Muscle of back (tissue), 11 donors: ENCODE data around the gene EMILIN1. TPM values are rescaled to one million over a fixed set of nuclear protein-coding genes. Genes with fewer than 3 reads are reported as not detected.
"Not testable (repeated sequence)": the region's sequence is repeated elsewhere in the genome, so short reads cannot be mapped to it uniquely, and the experiment has no call there.

Experiments
- DNase-seq, 3 donors: peaks; one replicate each; pipeline versions ENCODE4 v3.0.0 to v3.0.0-alpha.2; 2013
- polyA plus RNA-seq, 10 donors: library from polyadenylated mRNA; unstranded; fragments of 120-200 nt; gene quantifications; one replicate each; pipeline ENCODE4 v1.2.1, GENCODE V29; 2013; ENCODE audit not compliant: insufficient read length in 10 of 10

The EMILIN1 gene
- polyA plus RNA-seq, 10 donors, result 45.1 to 143 (median 65.3) TPM

DNA sequence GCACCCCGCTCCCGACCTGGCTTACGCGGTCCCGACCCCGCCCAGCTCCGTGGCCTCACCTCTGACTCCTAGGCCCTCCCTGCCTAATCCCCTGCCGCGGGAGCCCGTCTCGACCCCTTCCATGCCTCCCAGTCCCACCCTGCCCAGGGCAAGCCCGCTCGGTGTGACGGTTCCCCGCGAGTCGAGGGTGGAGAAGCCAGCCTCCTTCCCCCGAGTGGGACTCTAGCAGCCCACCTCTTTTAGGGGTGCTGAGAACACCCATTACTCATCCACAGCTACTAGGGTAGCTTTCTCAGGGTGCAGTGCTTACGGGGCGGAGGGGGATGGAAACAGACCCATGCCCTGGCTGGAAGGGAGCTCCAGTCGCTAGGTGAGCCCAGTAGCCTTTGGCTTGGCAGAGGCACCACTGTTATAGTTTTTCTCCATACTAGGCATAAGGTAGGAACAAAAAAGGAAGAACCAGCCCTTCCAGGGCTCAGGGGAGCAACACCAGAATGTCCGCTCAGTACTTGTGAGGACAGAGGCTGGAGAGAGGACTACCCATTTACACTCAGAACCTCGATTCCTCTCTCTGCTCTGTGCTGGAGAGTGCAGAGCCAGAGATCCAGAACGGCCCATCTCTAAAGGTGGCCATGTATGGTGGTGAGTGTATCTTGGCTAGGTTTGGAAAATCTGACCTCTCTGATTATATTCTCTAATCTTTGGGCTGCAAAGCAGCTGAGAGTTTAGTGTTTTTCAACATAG is 26.3 kb upstream of the EMILIN1 start:
- no peak for DNase-seq

DNA sequence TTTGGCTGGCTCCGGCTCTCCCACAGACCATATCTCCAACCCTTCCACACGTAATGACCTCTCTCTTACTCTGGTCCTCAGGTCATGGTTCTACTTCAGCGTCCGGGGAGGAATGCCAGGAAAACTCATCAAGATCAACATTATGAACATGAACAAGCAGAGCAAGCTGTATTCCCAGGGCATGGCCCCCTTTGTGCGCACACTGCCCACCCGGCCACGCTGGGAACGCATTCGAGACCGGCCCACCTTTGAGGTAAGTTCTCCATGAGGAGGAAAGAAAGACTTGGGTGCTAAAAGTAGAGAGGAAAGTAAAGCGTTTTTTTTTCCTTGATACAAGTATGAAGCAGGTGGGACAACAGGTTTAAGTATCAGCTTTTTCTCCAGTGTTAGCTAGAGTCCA is 25.1 kb upstream of the EMILIN1 start:
- no peak for DNase-seq

DNA sequence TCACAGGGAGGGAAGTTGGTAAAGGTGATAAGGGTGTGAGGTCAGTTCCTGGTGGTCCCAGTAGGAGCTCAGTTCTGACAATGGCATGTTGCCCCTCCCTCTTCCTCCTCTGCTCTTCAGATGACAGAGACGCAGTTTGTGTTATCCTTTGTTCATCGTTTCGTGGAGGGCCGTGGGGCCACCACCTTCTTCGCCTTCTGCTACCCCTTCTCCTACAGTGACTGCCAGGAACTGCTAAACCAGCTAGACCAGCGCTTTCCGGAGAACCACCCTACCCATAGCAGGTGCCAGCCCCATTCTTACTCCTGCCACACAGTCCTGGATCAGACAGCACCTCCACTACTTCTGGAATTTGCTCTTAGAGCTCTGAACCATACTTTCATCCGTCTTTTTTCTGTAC is 24.6 kb upstream of the EMILIN1 start:
- DNase-seq, result no peak

DNA sequence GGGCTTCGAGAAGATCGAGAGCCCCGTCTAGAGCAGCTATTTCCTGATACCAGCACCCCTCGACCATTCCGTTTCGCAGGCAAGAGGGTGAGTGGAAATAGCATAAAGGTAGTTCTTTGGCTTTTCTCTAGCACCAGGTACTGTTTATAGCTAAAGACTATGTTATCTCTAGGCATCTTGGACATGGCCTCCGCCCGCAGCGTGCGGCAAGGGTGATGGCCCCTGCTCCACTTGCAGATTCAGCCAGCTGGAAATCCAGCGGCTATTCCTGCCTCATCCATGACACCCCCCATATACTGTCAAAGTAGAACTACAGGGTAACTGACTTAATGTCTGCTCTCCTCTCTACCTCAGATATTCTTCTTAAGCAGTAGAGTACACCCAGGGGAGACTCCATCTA is 23.7 kb upstream of the EMILIN1 start:
- no peak for DNase-seq

DNA sequence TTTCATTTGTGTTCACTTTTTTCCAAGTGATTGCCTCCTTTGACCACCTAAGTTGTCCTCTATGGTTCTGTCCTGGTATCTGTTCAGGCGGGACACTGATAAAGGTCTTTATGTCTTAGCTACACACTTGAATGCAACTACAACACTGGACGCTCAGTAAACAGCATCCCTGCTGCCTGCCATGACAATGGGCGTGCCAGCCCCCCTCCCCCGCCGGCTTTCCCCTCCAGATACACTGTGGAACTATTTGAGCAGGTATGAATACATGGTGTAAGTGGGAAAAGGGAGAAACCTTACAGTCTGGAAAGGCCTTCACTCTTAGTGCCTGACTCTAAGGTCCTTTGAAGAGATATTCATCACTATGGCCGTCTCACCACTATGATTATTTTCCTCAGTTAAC is 21.2 kb upstream of the EMILIN1 start:
- DNase-seq, result no peak

DNA sequence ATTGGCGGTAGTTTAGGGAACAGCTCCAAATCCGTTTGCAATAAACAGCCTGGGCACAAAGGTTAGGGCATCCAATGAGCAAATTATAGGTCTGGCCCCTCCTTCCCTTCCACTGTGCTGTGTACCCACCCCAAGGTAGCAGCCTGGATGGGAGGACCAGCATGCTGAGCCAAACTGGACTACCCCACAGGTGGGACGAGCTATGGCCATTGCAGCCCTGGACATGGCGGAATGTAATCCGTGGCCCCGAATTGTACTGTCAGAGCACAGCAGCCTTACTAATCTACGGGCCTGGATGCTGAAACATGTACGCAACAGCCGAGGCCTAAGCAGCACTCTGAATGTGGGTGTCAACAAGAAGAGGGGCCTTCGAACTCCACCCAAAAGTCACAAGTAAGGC is 20.2 kb upstream of the EMILIN1 start:
- DNase-seq, result no peak

DNA sequence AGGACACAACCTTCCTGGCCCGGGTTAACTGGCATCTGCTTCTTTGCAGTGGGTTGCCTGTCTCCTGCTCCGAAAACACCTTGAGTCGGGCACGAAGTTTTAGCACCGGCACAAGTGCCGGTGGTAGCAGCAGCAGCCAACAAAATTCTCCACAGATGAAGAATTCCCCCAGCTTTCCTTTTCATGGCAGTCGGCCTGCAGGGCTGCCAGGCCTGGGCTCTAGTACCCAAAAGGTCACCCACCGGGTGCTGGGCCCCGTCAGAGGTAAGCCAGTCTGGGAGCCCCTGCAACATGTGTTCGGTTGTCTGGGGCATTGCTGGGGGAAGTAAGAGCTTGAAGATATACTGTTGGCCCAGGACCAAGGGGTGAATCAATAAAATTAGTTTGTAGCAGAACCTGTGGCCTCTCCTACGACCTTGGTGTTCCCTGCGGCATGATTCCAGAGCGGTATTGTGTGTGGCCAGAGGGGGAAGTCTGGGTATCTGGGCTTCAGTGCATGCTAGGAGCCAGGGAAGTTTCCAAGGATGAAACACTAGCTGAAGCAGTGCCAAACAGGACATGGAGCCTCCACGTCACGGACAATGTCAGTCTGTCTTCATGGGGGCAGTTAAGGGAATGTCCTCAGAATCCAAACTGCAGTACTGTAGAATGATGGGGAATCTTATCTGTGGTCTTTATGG is 19.1 kb upstream of the EMILIN1 start:
- no peak for DNase-seq

DNA sequence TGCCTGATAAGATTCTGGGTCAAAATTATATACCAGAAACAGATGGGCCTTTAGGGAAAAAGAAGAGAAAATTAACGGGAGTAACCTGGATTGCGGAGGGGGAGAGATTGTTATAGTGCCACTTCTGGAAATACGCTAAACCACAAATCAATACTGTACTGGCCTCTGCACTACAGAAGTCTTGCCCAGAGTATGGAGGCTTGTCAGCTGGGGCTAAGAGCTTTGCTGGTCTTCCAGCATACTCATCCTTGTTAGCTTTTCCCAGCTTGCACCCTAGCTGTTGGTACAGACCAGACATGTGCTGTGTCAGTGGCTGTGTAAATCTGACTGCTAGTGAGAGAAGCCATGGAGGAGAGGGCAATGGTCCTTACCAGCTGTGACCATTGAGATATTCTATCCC is 18.1 kb upstream of the EMILIN1 start:
- no peak for DNase-seq

DNA sequence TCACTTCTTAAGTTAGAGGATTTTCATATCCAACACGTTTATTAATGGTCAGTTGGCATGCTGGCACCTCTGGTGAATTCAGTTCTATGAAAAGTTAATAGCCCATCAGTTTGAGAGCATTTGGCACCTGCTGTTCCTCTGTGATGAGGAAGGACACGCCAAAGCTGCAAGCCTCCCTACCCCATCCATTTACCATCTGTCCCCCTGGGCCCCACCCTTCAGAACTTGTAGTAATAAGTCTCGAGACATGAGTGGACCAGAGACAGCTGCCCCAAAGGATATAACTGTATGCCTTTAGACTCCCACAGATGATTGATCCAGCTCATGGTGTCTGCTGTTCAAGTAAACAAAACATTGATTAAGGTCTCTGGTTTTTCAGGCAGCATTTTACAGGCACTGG is 13.3 kb upstream of the EMILIN1 start:
- no peak for DNase-seq

DNA sequence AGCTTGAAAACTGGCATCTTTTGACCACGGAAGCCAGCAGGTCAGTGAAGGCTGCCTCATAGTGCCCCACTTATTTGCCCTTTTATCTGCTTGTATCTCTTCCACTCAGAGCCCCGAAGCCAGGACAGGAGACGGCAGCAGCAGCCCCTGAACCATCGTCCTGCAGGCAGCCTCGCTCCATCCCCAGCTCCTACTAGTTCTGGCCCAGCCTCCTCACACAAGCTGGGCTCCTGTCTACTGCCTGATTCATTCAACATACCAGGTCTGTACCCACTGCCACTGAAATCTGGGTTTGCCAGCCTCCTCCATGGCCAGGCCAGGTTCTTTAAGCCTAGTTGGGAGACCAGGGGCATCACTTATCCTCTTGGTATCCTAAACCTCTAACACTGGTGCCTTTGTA is 11.0 kb upstream of the EMILIN1 start:
- no peak for DNase-seq

DNA sequence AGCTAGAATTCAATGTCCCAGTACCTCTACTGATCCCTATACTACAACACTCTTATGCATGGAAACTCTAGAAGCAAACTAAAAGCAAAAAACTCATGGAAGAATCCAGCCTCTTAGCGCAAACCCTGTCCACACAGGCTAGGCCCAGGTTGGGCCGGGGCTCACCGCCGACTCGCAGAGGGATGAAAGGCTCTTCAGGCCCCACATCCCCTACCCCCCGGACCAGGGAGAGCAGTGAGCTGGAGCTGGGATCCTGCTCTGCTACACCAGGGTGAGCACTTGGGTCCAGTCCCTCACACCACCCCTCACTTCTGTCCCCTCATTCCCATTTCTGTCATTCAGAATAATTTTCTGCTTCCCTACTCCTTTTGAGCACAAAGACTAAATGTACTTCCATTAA is 9.0 kb upstream of the EMILIN1 start:
- no peak for DNase-seq

DNA sequence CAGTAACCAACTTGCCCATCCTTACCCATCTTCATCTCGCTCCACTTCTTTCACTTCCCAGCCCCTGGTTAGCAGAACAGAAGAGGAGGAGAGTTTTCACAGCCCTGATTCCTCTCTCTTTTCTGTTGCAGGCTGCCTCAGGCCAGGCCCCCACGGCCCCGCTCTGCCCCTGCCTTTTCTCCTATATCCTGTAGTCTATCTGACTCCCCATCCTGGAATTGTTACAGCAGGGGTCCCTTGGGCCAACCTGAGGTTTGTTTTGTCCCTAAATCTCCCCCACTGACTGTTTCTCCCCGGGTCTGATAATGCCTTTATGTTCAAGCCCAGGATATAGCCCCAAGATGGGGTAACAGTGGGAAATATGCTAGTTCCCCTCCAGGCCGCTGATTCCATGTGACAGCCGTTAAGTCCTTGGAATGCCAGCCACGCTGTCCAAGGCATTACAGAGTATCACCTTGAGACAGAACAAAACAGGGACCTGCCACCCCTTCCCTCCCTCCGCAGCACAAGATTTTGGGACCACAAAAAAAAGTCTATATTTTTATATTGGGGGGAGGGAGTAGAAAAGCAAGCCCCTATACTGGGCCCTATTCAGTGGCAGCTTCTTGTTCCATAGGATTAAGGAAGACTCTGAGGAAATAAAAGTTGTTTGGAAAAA is 8.3 kb upstream of the EMILIN1 start:
- no peak for DNase-seq

DNA sequence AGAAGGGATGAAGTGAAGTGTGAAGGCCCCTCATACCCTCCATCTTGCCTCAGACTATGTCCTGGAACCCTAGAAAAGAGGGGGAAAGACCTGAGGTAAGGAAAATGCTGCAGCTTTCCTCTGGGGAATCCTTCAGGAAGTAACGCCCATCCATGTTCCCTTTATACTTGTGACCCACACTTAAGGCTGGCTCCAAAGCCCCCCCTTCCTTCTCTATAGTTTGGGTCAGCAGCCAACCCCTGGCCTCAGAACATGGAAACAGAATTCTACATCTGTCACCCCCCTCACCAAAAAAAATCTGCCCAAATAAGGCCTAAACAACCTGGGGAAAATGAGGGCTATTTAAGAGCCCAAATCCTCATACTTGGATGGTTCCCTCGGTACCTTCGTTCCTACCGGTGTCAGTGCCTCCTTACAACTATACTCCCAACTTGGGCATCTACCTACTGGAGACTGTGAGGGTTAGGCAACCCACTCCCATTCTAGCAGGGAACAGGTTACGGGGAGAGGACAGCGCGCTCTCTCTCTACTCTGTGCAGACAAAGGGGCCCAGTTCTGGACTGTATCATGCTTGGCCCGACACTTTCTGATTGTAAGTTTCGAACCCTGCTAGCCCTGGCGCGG is 7.7 kb upstream of the EMILIN1 start:
- DNase-seq, result no peak

DNA sequence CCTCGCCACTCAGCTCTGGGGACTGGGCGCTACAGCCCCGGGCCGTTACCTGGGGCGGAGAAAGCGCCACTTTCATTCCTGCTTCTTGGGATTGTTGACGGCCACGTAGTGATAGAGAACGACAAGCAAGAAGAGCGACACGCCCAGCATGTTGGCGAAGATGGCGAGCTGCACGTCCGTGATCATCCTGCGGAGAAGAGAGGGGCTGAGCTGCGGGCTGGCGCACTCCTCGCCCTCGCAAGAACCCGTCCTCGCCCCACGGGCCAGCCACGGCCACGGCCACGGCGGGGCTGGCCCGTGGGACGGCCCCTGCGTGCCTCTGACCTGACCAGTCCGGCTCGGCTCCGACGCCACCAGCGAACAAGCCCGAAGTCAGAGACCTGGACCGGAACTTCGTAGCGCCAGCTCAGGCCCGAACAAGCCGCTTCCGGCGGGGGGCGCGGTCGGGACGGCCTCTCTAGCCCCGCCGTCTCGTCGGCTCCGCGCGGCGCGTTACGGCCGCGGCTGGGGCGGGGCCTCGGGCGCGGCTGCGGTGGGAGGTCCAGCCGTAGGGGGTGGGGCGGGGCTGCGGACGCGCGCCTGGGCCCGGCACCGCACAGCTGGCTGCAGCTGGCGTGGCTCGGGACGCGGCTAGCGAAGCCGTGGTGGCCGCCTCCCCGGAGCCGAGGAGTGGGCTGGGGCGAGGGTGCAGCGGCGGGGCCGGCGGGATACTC is 7.0 kb upstream of the EMILIN1 start, which contains the start of gene OST4:
Gene OST4, minus strand, starts transcription at position 378 of the 713 bp plus-strand sequence.
- DNase-seq, result peak; percentile 93 to 97 (median 95)

DNA sequence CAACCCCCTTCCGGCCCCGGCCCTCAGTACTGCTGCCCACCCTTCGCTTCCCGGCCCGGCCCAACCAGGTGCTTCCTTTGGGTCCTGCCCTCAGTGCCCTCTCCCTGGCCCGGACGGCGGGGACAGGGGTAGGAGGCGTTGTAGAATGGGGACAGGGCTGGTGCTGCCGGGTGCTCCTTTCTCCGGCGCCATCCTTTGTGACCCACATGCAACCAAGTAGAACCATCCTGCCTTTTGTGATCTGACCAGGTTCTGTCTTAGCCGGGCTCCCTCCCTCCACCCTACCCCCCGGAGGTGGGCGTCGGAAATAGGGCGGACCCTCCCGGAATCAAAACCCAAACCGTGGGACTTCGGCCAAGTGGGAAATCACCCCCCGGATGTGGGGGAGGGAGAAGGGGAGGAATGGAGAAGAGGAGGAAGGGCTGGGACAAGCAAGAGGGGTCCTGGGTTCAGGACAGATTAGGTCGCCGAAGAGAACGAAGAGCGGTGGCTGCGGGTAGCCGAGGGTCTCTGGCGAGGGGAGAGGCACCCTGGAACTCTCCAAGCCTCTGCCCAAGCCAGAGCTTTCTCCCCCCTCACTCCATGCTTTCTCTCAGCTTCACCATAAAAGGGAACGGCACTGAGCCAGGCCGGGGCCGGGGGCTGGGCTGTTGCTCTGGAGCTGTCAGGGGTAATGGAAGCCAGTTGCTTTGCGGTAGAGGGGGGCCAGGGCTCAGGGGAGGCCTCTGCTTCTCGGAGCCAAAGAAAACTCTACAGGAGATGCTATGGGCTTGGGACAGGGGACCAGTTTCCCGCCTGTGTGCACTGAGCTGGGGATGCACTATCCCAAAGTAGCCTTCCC is 6.2 kb upstream of the EMILIN1 start:
- peak; percentile 75 to 90 (median 83) for DNase-seq

DNA sequence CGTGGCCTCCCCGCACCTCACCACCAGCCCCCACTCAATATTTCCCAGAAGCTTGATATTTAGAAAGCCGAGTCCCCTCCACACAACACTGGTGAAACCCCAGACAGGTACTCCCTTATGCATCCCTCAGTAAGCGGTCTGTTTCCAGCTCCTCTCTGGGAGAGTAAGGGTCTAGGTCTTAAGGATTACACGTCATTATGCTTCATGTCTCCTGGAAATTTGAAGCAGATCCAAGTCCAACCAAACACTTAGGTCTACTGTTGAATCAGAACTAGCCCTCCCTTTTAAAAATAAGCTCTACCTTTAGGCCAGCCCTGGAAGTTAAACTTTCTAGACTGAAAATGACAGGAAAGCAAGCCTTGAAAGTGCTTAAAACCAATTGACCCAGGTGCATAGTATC is 5.5 kb upstream of the EMILIN1 start:
- peak in 1 of 3 donors; percentile 37 for DNase-seq

DNA sequence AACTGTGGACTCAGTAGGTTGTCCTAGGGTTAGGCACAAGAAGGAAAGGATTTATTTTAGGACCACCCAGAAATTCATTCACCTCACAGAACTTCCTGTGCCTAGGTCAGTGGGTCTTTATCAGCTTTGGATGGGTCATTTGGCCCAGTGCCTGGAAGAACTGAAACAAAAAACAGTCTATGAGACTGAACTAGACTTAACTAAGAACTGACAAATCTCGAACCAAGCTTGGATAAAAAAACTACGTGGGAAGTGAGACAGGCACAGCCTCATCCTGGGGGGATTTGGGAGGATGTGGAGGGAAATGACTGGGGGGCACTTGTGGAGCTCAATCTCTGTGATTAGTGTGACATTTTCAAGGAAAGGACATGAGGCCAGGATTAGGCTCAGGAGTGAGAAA is 4.6 kb upstream of the EMILIN1 start:
- DNase-seq, result no peak

DNA sequence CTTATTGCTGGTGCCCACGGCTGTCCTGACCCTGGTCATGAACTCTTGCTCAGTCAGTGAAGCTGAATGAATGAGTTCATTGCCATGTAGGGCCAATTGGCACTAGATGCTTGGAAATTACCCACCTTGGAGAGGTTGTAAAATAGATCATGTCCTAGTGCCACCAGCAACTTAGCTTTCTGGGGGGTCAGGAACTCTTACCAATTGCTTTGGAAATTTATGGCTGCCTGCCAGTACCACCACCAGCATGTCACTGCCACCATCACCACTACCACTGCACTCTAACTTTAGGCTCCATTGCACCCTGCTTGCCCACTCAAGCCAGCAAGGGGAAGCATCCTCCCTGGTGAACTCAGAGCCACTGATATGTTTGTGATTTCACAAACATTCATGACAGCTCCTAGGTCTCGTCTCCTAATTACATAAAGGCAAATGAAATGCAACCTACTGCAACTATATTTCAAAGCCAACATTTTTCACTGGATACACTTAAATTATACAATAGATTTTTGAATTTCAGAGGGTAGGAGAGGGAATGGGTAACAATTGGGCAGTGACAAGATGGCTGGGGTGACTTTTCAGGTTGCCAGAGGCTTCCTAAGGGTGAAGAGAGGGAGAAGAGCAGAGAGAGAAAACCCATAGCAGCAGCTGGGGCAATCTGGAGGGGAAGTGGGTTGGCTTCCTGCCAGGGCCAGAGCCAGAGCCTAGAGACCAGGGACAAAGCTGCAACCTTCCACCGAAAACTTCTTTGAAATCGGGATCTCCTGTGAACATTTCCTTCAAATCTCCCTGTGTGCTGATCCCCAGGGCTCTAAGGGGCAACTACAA is 3.5 kb upstream of the EMILIN1 start:
- peak in 1 of 3 donors; percentile 63 for DNase-seq

DNA sequence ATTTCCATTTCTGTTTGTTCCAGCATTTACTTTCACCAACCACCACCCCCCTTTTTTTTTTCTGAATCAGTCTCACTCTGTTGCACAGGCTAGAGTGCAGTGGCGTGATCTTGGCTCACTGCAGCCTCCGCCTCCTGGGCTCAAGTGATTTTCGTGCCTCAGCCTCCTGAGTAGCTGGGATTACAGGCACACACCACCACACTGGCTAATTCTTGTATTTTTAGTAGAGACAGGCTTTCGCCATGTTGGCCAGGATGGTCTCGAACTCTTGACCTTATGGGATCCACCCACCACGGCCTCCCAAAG is 2.9 kb upstream of the EMILIN1 start:
- not testable (repeated sequence) for DNase-seq

DNA sequence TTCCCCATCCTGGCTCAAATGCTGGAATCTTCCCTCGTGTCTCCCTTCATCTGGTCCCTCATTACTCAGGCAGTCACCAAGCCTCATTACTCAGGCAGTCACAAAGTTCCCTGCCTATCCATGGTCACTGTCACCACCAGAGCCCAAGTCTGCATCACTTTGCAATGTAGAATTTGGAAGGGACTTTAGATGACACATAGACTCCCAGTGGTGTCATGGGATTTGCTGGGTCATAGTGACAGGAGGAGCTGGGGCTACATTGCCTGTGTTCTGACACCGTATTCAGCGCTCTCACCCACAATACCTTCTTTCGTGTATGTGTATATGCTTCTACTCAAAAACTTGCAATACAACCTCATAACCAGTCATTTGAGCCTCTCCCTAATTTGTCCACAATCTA is 2.1 kb upstream of the EMILIN1 start:
- no peak for DNase-seq
